Heart right ventricle (tissue), 16 donors: ENCODE results near the gene BSPRY. TPM values are rescaled to one million over a fixed set of nuclear protein-coding genes. Genes with fewer than 3 reads are reported as not detected.

Source experiments
- ATAC-seq, 8 donors: fragments of 200-7000 bp; cut with Tn5 transposase; one replicate each; pipeline ENCODE4 v1.9.1; 2020; ENCODE audit warnings: mild to moderate bottlenecking in 8 of 8, moderate library complexity in 8 of 8, moderate number of reproducible peaks in 1 of 8
- DNase-seq, 2 donors: peaks; one replicate each; pipeline ENCODE4 v3.0.0-alpha.2; 2020
- H3K27ac ChIP-seq, 10 donors: fragments of 200-600 bp; sonication (generic) in 2 of 10; one replicate each; pipeline versions ENCODE4 v1.5.0 to v1.8.0; 2020 to 2022; ENCODE audit warnings: mild to moderate bottlenecking in 3 of 10
- H3K27me3 ChIP-seq, 7 donors: fragments of 200-600 bp; one replicate each; pipeline ENCODE4 v1.8.0; 2021 to 2022; ENCODE audit warnings: mild to moderate bottlenecking in 2 of 7
- H3K36me3 ChIP-seq, 9 donors: fragments of 200-600 bp; sonication (generic) in 1 of 9; one replicate each; pipeline versions ENCODE4 v1.5.0 to v1.8.0; 2020 to 2022; ENCODE audit warnings: mild to moderate bottlenecking in 2 of 9
- H3K4me1 ChIP-seq, 9 donors: fragments of 200-600 bp; sonication (generic) in 1 of 9; one replicate each; pipeline versions ENCODE4 v1.5.0 to v1.8.0; 2020 to 2022; ENCODE audit warnings: mild to moderate bottlenecking in 4 of 9
- H3K4me3 ChIP-seq, 10 donors: fragments of 200-600 bp; sonication (generic) in 2 of 10; one replicate each; pipeline versions ENCODE4 v1.5.0 to v1.8.0; 2020 to 2022; ENCODE audit warnings: mild to moderate bottlenecking in 7 of 10, moderate library complexity in 2 of 10
- H3K9me3 ChIP-seq, 11 donors: fragments of 200-600 bp in 10 of 11; sonication (generic) in 2 of 11; one replicate each; pipeline versions ENCODE4 v1.5.0 to v1.8.0; 2013 to 2022; ENCODE audit warnings: mild to moderate bottlenecking in 2 of 11, control low read depth in 1 of 11, moderate library complexity in 1 of 11
- CTCF ChIP-seq, 9 donors: fragments of 200-600 bp; sonication (generic) in 2 of 9; IDR thresholded peaks; one replicate each; pipeline versions ENCODE4 v1.5.0 to v1.8.0; 2021 to 2022; ENCODE audit warnings: antibody characterized with exemption in 9 of 9, mild to moderate bottlenecking in 5 of 9, moderate library complexity in 1 of 9
- WGBS, 2 donors: extraction: QIAGEN DNeasy Blood & Tissue Kit; methylation state at CpG; one replicate each; pipeline ENCODE4 v1.1.7; 2013; ENCODE audit warnings: inconsistent platforms in 1 of 2; 5-methylcytosine and 5-hydroxymethylcytosine counted together
- intact Hi-C, 10 donors: fragments of 100-400 bp; cut with DNase I; formaldehyde crosslinking; loops; one replicate each; pipeline versions ENCODE4 v1.11.1 to v1.14.2; 2022
- polyA plus RNA-seq, 2 donors: library from polyadenylated mRNA; stranded (reverse); fragments of 200-250 nt; gene quantifications; one replicate each; pipeline ENCODE4 v1.2.3, GENCODE V29; 2013
- total RNA-seq, 10 donors: library from RNA; stranded (reverse); fragmentation: NEBNext Ultra II Directional in 3 of 10; extraction: Animal tissue kit (Norgen Biotek cat#: 25700) in 3 of 10; gene quantifications; one replicate each; pipeline versions ENCODE4 v1.2.1 to v1.2.4, GENCODE V29; 2021 to 2023
- donor health status: Arrhythmogenic right ventricular cardiomyopathy.
- donor health status: ischemic (EF 13 %, LVEDD 7.1; RV severe dilation, severe dysfunction).
- donor health status: healthy with polysubstance abuse.
- donor health status: DM: no; HTN: yes; CAD: no.
- donor health status: DM: no; HTN: no; CAD: no.
- donor health status: ischemic (EF 25% LVEDD 6.9; RV normal size, moderate dysfunction).
- donor health status: ischemic (EF 25% LVEDD 5.7; RV mildly dilated, moderate dysfunction).
- donor health status: healthy.
- donor health status: DM: yes; HTN: yes; CAD: no.
- donor health status: Ischemic cardiomyopathy.
- donor health status: ischemic (EF 35%, LVEDD 5.7; RV mildly dilated, moderate dysfunction).
- donor health status: nonischemic (EF 11% LVEDD 7.7; RV severe dilation, severe dysfunction).
- donor health status: DM: yes; HTN: yes; CAD: no.
- donor health status: PGD.
- donor health status: ischemic (EF 29% LVEDD 5.4; RV normal size, mild dysfunction).
- donor health status: nonischemic (EF 23%, LVEDD 6.1; RV moderate dilation, normal function).

Gene BSPRY
- total and polyA plus RNA-seq, 12 donors = 0.44 to 4.2 (median 1.6) TPM

DNA sequence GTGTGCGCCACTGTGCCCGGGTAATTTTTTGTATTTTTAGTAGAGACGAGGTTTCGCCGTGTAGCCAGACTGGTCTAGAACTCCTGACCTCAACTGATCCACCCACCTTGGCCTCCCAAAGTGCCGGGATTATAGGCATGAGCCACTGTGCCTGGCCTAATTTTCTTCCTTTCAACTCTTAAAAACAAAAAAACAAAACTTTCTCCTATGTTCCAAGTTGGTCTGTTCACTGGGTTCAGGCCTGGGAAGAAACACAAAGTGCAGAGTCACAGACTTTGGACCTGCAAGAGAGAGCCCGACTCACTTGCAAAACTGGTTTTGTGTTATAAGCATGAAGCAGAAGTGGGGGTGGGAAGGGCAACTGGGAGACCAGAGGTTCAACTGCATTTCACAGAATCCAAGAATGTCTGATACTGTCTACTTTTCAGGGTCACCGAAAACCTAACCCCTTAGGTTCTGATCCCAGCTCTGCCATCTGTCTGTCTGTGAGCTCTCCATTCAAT lies 32.6 kb downstream of the BSPRY start:
- Histone ChIP-seq H3K36me3 (peaks cover 0 to 15% (median under 1%) of the 10 kb centered on the region in 9 donors), H3K27ac (no peak overlapping the region), H3K9me3 (no peaks in the 10 kb centered on the region), H3K4me1 (peaks cover 0 to 3% (median 0%) of the 10 kb centered on the region in 9 donors), H3K4me3 (no peak overlapping the region), H3K27me3 (no peaks in the 10 kb centered on the region)
- intact Hi-C loops = no loop called here
- 91 to 93% methylated on average over 8 of the region's 8 CpGs for WGBS, 2 donors
- ATAC-seq = no peak
- no peak for TF ChIP-seq CTCF (IDR thresholded peaks at IDR 0.05)
- no peak for DNase-seq

GRCh38 chr9:113386571-113387393 lies 37.4 kb downstream of the BSPRY start:
- no peak overlapping the region for H3K27ac ChIP-seq
- no peak overlapping the region for H3K4me3 ChIP-seq
- no peak for TF ChIP-seq CTCF (IDR thresholded peaks at IDR 0.05)
- WGBS, 2 donors = 92 to 96% methylated on average over 4 of the region's 4 CpGs
- peak in 1 of 8 donors; percentile 35 for ATAC-seq
- no peak for DNase-seq
- no peaks in the 10 kb centered on the region for H3K27me3 ChIP-seq
- H3K9me3 ChIP-seq = no peaks in the 10 kb centered on the region
- H3K4me1 ChIP-seq = no peaks in the 10 kb centered on the region
- peaks cover 0 to 63% (median 46%) of the 10 kb centered on the region in 9 donors for H3K36me3 ChIP-seq
- intact Hi-C loops = no loop called here

DNA sequence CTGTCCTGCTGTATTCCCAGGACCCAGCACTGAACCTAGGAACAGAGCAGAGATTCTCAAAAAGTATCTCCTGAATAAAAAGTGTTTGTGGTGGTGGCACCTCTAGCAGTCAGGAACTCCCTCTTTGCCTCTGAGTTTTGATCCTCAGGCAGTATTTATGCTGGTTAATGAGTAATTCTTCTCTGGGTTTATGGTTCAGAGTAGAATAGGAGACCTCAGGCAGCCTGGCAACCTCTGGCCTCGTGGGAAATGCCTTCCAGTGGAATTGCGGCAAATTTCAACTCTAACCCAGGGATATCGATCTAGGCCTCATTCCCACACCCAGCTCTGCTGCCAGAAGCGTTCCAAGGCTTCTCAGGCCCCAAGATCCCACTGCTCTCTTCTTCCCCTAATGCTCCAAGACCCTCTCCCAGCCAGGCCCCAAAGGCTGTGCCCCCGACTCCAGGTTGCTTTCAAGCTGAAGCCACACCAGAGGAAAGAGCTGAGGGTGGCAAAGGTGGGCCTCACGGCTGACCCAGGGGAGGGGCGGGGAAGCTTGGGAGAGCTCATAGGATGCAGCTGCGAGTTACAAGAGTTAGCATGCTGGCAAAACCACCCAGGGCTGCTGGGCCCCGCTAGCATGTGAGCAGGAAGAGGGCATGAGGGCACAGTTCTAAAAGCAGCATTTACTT lies 38.4 kb downstream of the BSPRY start:
- H3K4me1 ChIP-seq = no peaks in the 10 kb centered on the region
- H3K27ac ChIP-seq = no peak overlapping the region
- H3K27me3 ChIP-seq = no peaks in the 10 kb centered on the region
- 86 to 93% methylated on average over 9 of the region's 9 CpGs for WGBS, 2 donors
- H3K36me3 ChIP-seq = peaks cover 0 to 73% (median 52%) of the 10 kb centered on the region in 9 donors
- DNase-seq (no peak), ATAC-seq (no peak)
- TF ChIP-seq CTCF (IDR thresholded peaks at IDR 0.05) = no peak
- H3K9me3 ChIP-seq = no peaks in the 10 kb centered on the region
- intact Hi-C loops = no loop called here
- no peak overlapping the region for H3K4me3 ChIP-seq

GRCh38 chr9:113388833-113389232 lies 39.5 kb downstream of the BSPRY start:
- H3K36me3 ChIP-seq = peaks cover 0 to 84% (median 52%) of the 10 kb centered on the region in 9 donors
- ATAC-seq (no peak), DNase-seq (no peak)
- no peaks in the 10 kb centered on the region for H3K4me1 ChIP-seq
- no peaks in the 10 kb centered on the region for H3K27me3 ChIP-seq
- TF ChIP-seq CTCF (IDR thresholded peaks at IDR 0.05) = no peak
- intact Hi-C loops = no loop called here
- no peaks in the 10 kb centered on the region for H3K9me3 ChIP-seq
- 89 to 90% methylated on average over 13 of the region's 13 CpGs for WGBS, 2 donors
- H3K27ac ChIP-seq = no peak overlapping the region
- no peak overlapping the region for H3K4me3 ChIP-seq
